ENCODE results near the gene SNW1.
A peak's percentile ranks its signal among the peaks of the same experiment; 100 is the strongest.
"Not testable (repeated sequence)": the region's sequence is repeated elsewhere in the genome, so short reads cannot be mapped to it uniquely, and the experiment has no call there.

Gene SNW1

DNA sequence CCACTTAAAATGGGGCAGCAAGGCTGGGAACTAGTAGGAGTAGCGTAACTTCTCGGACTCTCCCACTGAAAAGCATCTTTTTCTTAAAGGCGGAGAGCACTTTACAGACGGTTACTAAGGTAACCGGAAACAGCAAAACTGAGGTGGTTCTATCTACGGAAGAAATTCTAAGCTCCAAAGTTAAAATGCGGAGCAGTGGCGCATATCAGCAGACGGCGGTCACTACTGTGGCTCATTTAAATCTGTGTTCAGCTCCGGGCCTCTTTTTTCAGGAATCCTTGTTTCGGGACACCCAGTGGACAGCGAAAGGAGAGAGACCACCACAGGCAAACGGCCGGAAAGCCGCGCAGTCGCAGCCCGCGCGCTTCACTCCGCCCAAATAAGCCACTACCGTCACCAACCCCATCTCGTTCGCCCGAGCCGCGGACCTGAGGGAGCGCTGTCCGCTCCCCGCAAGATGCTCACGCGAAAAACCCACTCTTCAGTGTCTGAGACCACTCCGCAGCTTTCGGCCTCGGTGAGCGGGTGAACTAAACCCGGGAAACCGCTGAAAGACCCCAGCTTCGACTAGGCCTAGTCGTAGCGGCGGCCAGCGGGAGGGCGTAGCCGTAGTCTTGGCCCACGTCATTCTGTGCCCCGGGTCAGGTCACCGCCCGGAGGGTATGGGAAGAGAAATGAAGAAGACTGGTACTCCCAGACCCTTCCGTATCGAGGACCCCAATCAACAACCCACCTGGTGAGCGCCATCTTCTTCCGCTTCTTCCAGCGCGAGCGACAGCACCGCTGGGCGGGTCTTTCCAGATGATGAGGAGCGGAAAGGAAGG is at the start of gene SNW1:
Gene SNW1 (minus strand): TSS at position 776 of the 824 bp plus-strand sequence. CDS start 29 bp downstream, at position 747.
- DNase-seq = peak; percentile 87

DNA sequence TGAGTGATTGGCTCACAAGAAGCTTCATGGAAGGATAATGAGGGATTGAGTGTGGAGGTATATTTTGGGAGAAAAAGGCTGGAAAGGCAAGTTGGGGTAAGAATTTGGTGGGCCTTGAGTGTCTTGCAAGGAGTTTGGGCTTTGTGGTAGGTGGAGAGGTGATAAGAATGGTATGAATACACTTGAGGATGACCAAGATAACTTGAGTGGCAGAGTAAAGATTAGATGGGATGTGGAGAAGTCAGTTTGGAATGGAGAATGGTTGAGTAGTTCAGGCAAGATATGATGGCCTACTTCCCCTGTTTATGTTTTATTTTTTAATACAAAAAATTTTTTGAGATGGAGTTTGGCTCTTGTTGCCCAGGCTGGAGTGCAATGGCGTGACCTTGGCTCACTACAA is 48.1 kb upstream of the SNW1 start:
- DNase-seq = no peak

DNA sequence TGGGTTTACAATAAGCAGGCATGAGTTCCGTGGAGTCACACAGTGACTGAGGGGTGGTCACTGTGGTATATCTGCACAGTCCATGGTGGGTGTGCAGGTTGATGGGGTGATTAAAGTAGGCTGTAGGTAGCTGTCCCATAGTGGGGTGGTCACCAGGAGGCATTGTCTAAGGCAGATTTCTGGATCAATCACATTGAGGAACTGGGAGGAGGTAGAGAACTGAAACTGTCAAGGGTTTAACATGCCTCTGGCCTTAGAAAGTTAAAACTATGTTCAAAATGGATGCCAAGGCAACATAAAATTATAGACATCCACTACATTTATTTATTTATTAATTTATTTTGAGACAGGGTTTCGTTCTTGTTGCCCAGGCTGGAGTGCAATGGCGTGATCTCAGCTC is 47.3 kb upstream of the SNW1 start:
- no peak for DNase-seq

DNA sequence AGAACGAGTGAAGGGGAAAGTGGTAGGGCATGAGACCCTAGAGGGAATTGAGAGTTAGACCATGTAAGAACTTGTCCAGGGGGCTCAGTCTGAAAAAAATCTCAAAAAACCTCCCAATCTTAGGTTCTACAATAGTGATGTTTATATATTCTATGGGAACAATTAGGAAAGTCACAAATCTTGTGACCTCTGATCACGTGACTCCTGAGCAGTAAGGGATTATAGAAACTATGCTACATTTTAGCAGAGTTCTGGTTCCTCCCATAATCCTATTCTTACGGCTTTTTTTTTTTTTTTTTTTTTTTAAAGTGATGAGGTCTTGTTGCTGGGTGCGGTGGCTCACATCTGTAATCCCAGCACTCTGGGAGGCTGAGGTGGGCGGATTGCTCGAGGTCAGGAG is 44.8 kb upstream of the SNW1 start:
- DNase-seq = no peak

- DNase-seq = no peak
Observed at GRCh38 chr14:77804592-77804991, 43.6 kb upstream of the SNW1 start.

- no peak for DNase-seq
Observed at GRCh38 chr14:77800814-77801213, 39.9 kb upstream of the SNW1 start.

DNA sequence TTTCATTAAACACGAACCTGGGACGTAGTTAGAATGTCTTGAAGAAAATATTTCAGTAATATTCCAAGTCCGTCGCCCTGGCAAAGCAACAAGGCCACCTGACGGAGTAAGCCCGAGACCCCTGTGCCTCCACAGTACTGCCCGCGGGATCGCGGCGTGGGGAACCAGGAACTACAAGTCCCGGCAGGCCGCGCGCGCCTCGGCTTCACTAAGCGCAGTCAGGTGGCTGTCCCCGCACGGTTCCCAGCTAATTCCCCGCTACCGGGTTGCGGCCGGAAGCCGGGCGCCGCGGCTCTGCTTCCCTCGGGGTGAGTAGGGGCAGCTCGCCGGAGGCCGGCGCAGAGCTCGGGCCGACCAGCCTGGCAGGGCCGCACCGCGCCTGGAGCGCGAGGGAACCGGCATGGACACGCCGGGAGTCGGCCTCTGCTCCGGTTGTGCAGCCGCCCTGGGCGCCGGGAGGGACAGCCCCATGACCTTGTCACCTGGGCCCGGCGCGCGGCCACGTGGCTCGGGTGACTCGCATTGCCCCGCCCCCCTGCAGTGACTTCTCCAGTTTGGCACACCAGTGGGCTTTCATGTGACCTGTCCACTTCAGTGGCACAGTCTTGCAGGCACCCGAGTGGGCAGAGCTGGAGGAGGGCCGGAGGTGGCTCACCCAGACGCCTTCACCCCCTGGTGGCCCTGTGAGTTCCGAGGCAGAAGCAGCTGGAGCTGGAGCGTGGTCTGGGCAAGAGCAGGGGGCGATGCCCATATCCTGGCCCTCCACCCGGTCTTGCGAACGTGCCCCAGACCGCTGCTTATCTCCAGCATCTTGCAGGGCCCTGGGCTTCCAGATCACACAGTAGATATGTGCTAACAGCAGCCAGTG is 39.1 kb upstream of the SNW1 start, which contains the start of gene ADCK1:
Gene ADCK1 (plus strand): TSS at position 247 of the 868 bp plus-strand sequence. CDS start 18,870 bp downstream, outside the sequence.
- DNase-seq = peak; percentile 71

DNA sequence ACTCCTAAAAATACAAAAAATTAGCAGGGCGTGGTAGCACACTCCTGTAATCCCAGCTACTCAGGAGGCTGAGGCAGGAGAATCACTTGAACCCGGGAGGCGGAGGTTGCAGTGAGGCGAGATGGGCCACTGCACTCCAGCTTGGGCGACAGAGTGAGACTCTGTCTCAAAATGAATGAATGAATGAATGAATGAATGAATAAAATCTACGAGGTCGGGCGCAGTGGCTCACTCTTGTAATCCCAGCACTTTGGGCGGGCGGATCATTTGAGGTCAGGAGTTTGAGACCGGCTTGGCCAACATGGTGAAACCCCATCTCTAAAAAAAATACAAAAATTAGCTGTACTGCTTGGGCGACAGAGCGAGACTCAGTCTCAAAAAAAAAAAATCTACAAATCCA is 38.5 kb upstream of the SNW1 start:
- not testable (repeated sequence) for DNase-seq

DNA sequence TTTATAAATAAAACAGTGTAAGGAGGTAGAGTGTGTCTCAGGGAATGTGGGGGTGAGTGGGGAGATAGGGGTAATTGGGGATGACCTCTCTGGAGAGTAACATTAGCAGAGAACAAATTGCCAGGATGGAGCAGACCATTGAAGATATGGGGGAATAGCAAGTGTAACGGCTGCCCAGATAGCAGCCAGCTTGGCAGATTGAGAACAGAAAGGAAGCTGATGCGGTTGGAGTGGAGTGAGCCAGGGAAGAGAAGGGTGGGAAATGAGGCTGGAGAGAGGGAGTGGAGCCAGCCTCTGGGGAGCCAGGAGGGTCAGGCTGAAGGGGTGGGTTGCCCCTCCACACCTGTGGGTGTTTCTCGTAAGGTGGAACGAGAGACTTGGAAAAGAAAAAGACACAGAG is 33.4 kb upstream of the SNW1 start:
- no peak for DNase-seq

GRCh38 chr14:77793255-77793654 is 32.3 kb upstream of the SNW1 start:
- DNase-seq = not testable (repeated sequence)

- DNase-seq = no peak
Observed at GRCh38 chr14:77791225-77791600, 30.3 kb upstream of the SNW1 start.

DNA sequence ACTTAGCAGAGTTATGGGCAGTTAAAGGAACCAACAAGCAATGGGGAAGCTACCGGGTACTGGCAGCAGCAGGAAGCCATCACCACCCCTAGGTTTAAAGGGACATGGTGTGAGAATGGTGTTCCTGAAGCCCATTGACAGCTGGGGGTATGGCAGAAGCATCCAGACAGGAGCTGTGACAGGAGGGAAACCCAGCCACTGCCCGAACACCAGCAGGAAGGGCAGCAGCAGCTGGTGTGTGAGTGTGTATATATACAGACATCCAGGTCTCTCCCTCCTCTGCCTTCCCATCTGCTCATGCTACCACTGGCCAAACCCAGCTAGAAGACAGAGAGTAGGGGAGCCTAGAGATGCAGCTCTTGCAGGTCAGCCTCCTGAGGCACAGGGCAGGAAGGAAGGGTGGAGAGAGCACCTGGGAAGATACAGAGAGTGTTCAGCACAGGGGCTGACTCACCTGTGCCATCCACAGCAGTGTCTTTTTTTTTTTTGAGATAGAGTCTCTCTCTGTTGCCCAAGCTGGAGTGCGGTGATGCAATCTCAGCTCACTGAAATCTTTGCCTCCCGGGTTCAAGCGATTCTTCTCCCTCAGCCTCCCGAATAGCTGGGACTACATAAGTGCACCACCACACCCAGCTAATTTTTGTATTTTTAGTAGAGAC is 29.7 kb upstream of the SNW1 start:
- no peak for DNase-seq

DNA sequence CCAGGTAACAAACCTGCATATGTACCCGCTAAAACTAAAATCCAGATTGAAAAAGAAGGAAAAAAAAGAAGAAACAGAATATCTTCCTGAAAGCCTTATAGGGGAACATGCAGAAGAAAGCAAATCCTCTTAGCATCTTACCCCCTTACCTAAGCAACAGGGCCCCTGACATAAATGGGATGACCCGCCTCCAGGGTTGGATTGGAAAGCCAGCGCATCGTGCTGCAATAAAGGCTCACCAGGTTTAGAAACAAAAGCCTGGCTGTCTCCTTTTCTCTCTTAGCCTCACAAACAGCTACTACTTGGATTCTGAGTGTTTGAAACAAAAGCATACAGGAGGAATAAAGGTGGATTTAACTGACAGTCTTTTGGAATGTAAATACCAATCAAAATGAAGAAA is 25.2 kb upstream of the SNW1 start:
- no peak for DNase-seq

- no peak for DNase-seq
Observed at GRCh38 chr14:77782202-77782601, 21.2 kb upstream of the SNW1 start.

DNA sequence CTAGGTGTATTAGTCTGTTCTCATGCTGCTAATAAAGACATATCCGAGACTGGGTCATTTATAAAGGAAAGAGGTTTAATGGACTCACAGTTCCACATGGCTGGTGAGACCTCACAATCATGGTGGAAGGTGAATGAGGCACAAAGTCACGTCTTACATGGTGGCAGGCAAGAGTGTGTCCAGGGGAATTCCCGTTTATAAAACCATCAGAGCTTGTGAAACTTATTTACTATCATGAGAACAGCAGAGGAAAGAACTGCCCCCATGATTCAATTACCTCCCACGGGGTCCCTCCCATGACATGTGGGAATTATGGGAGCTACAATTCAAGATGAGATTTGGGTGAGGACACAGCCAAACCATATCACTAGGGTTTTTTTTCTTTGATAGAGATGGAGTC is 13.0 kb upstream of the SNW1 start:
- not testable (repeated sequence) for DNase-seq

- DNase-seq = not testable (repeated sequence)
Observed at GRCh38 chr14:77768442-77769069, 7.6 kb upstream of the SNW1 start.

DNA sequence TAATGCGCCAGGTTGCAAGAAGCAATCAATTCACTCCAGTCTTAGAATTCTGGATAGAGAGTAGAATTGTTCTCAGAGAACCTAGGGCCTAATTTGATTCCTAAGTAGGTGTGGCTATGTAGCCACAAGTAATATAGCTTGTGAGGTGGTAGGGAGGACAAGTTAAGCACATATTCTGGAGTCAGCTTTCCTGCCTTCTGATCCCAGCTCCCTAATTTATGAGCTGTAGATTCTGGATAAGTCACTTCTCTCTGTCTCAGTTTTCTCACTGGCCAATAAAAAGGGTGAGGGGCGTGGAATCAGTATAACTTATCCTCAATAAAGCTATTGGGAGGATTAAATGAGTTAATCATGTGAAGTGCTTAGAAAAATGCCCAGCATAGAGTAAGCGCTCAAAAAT is 3.0 kb upstream of the SNW1 start:
- DNase-seq = no peak

GRCh38 chr14:77763316-77763715 is 2.4 kb upstream of the SNW1 start:
- DNase-seq = no peak

GRCh38 chr14:77761205-77761931 is 412 bp upstream of the SNW1 start:
- no peak for DNase-seq

DNA sequence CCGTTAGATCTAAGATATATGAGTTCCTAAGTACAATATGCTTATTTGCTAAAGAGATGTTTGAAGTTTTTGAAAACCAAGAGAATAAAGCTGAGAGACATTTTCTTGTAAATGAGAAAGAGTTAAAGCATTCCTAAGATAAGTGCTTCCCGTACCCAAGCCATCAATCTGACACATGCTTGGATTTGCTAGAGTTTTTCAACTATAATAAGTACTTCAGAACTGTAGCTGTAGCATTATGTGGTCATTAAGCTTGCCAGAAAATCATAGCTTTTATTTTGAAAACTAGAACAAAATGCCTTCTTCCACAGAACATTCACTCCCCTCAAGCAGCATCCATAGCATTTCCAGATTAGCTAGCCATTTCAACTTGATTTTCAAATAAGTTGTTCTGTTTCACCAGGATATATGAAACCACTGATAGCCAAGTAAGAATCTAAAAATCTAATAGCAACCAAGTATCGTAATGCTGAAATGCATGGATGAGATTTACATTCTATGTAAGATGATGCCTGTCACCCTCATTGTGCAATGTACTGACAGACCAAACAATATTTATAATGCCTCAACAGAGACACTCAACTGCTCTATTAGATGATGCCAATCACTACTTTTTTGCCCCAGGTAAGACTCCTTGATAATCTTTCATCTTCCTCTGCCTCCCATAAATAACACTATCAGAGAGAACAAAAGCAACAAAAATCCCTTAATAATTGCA is 8.0 kb downstream of the SNW1 start:
- DNase-seq = no peak

- no peak for DNase-seq
Observed at GRCh38 chr14:77752266-77752665, 8.7 kb downstream of the SNW1 start.
